Psoas muscle (tissue), 8 donors: ENCODE results near the gene PARP15. TPM values are rescaled to one million over a fixed set of nuclear protein-coding genes. Genes with fewer than 3 reads are reported as not detected.

Experiments used
- ATAC-seq, 4 donors: fragments of 200-7000 bp; cut with Tn5 transposase; one replicate each; pipeline ENCODE4 v1.9.1; 2020; ENCODE audit warnings: moderate library complexity in 3 of 4, mild to moderate bottlenecking in 2 of 4
- DNase-seq, 2 donors: peaks; one replicate each; pipeline ENCODE4 v3.0.0-alpha.2; 2020
- H3K27ac ChIP-seq: fragments of 200-600 bp; one replicate; pipeline ENCODE4 v1.8.0; 2022
- H3K27me3 ChIP-seq, 3 donors: fragments of 200-600 bp in 1 of 3; one replicate each; pipeline versions ENCODE4 v1.6.1 to v1.8.0; 2013 to 2022; ENCODE audit warnings: low read length in 2 of 3, mild to moderate bottlenecking in 2 of 3, moderate library complexity in 1 of 3; ENCODE audit not compliant: insufficient read depth in 3 of 3
- H3K36me3 ChIP-seq, 2 donors: fragments of 200-600 bp in 1 of 2; one replicate each; pipeline versions ENCODE4 v1.6.1 to v1.8.0; 2013 to 2022; ENCODE audit warnings: low read depth in 1 of 2, mild to moderate bottlenecking in 1 of 2, moderate library complexity in 1 of 2; ENCODE audit not compliant: insufficient read depth in 1 of 2
- H3K4me1 ChIP-seq: fragments of 200-600 bp; one replicate; pipeline ENCODE4 v1.8.0; 2022
- H3K4me3 ChIP-seq: fragments of 200-600 bp; one replicate; pipeline ENCODE4 v1.8.0; 2022; ENCODE audit warnings: mild to moderate bottlenecking
- H3K9me3 ChIP-seq: fragments of 200-600 bp; one replicate; pipeline ENCODE4 v1.8.0; 2022
- WGBS, 3 donors: extraction: QIAGEN DNeasy Blood & Tissue Kit; methylation state at CpG; one replicate each; pipeline versions ENCODE4 v1.1.6 to v1.1.7; 2013; 5-methylcytosine and 5-hydroxymethylcytosine counted together
- intact Hi-C, 2 donors: fragments of 100-400 bp; cut with DNase I; formaldehyde crosslinking; loops; one replicate each; pipeline versions ENCODE4 v1.11.0 to v1.14.2; 2022
- polyA plus RNA-seq, 3 donors: library from polyadenylated mRNA; stranded (reverse); fragments of 200-250 nt; gene quantifications; one replicate each; pipeline ENCODE4 v1.2.3, GENCODE V29; 2013
- total RNA-seq, 4 donors: library from RNA; stranded (reverse); fragmentation: NEBNext Ultra II Directional in 2 of 4; extraction: Animal tissue kit (Norgen Biotek cat#: 25700) in 2 of 4; gene quantifications; one replicate each; pipeline versions ENCODE4 v1.2.1 to v1.2.4, GENCODE V29; 2021 to 2023
- TF ChIP-seq, protein P1 (sequence below): fragments of 200-600 bp; IDR thresholded peaks from one replicate; pipeline ENCODE4 v1.8.0; 2022; ENCODE audit warnings: antibody characterized with exemption
- donor health status: healthy with polysubstance abuse.
- donor health status: DM: no; HTN: no; CAD: no; lungs with moderate emphysema.
- donor health status: Bipolar disorder and iron deficiency.
- donor health status: healthy.
- donor health status: DM: yes; HTN: yes; CAD: no.
- donor health status: DM: no; HTN: no; CAD: no.
- donor health status: DM: no; HTN: no; CAD: no.
- donor health status: DM: yes; HTN: yes; CAD: no.

PARP15 gene
- total and polyA plus RNA-seq, 7 donors, result 0.11 to 1.0 (median 0.34) TPM

DNA sequence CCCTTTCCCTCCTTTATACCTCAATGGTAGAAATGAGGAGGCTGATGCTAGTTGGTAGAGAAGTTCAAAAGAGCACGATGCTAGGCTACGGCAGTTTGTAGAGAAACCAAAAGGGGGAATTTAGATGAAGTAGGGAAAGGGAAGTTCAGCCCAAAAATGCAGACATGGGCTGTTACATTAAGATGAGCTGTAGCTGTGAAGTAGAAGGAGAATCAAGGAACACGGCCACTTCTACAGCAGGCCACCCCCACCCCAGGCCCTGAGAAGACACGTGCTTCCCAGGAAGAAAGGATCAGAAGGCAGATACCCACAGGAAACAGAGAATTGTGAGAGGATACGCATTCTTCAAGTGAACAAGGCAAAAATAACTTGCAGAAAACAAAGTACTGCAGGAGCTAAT, 101.1 kb downstream of the PARP15 start:
- 70 to 77% (median 72%) methylated on average over 5 of the region's 5 CpGs for WGBS, 3 donors
- Histone ChIP-seq H3K36me3 (no peaks in the 10 kb centered on the region), H3K4me1 (no peaks in the 10 kb centered on the region), H3K27ac (peak overlapping the region; percentile 2), H3K4me3 (no peak overlapping the region), H3K9me3 (no peaks in the 10 kb centered on the region), H3K27me3 (no peaks in the 10 kb centered on the region)
- ATAC-seq, result no peak
- intact Hi-C loops, result loop anchor here (2.0 kb wide), 2 partner anchors 118 to 286 kb away; no protein-coding TSS in a partner anchor
- no peak for DNase-seq
- TF ChIP-seq, protein P1, sequence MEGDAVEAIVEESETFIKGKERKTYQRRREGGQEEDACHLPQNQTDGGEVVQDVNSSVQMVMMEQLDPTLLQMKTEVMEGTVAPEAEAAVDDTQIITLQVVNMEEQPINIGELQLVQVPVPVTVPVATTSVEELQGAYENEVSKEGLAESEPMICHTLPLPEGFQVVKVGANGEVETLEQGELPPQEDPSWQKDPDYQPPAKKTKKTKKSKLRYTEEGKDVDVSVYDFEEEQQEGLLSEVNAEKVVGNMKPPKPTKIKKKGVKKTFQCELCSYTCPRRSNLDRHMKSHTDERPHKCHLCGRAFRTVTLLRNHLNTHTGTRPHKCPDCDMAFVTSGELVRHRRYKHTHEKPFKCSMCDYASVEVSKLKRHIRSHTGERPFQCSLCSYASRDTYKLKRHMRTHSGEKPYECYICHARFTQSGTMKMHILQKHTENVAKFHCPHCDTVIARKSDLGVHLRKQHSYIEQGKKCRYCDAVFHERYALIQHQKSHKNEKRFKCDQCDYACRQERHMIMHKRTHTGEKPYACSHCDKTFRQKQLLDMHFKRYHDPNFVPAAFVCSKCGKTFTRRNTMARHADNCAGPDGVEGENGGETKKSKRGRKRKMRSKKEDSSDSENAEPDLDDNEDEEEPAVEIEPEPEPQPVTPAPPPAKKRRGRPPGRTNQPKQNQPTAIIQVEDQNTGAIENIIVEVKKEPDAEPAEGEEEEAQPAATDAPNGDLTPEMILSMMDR, result no peak

GRCh38 chr3:122679085-122679881, 101.8 kb downstream of the PARP15 start:
- Histone ChIP-seq H3K36me3 (no peaks in the 10 kb centered on the region), H3K27ac (peak overlapping the region; percentile 74), H3K9me3 (no peaks in the 10 kb centered on the region), H3K4me1 (no peaks in the 10 kb centered on the region), H3K27me3 (no peaks in the 10 kb centered on the region), H3K4me3 (peak overlapping the region; percentile 78)
- intact Hi-C loops, result loop anchor here (1.0 to 2.0 kb wide), 3 partner anchors 118 to 286 kb away; no protein-coding TSS in a partner anchor
- ATAC-seq (peak; percentile 70 to 88 (median 78)), DNase-seq (peak; percentile 82 to 84)
- TF ChIP-seq, protein P1, result peak; percentile 76
- 3 to 6% (median 5%) methylated on average over 16 of the region's 16 CpGs for WGBS, 3 donors

GRCh38 chr3:122679882-122680474, 102.5 kb downstream of the PARP15 start:
- WGBS, 3 donors, result 9 to 13% (median 10%) methylated on average over 10 of the region's 10 CpGs
- H3K36me3 ChIP-seq, result peaks cover 0 to under 1% of the 10 kb centered on the region in 2 donors
- intact Hi-C loops, result loop anchor here (1.0 to 10.0 kb wide), 4 partner anchors 119 to 1135 kb away; partner anchors contain the start of gene POLQ (in 1 of the 2)
- peak overlapping the region; percentile 74 for H3K27ac ChIP-seq
- TF ChIP-seq, protein P1, result no peak
- ATAC-seq (peak; percentile 43 to 72 (median 63)), DNase-seq (peak; percentile 18 to 51)
- H3K4me1 ChIP-seq, result no peaks in the 10 kb centered on the region
- no peaks in the 10 kb centered on the region for H3K27me3 ChIP-seq
- H3K4me3 ChIP-seq, result peak overlapping the region; percentile 78
- H3K9me3 ChIP-seq, result no peaks in the 10 kb centered on the region

GRCh38 chr3:122680475-122681283, 103.2 kb downstream of the PARP15 start, which contains the start of gene PARP14:
TSS of gene PARP14 (plus strand) at chr3:122680839. CDS start at chr3:122680884, 45 bp downstream.
- Histone ChIP-seq H3K9me3 (no peaks in the 10 kb centered on the region), H3K27ac (peak within 1 kb of the TSS; percentile 74), H3K27me3 (no peaks in the 10 kb centered on the region), H3K4me1 (no peaks in the 10 kb centered on the region), H3K36me3 (peaks cover 0 to 7% of the 10 kb centered on the region in 2 donors), H3K4me3 (peak within 1 kb of the TSS; percentile 78)
- ATAC-seq (peak; percentile 70 to 79 (median 74)), DNase-seq (peak; percentile 67 to 73)
- TF ChIP-seq, protein P1, result no peak
- intact Hi-C loops, result loop anchor here in 1 of 2 donors (10.0 kb wide), 1 partner anchor 1136 kb away; the partner anchor contains the start of gene POLQ
- WGBS, 3 donors, result 0 to 1% (median 0%) methylated on average over 45 to 63 of the region's 63 CpGs
